ENCODE results near the gene KMT2B. TPM values are rescaled to one million over a fixed set of nuclear protein-coding genes. Genes with fewer than 3 reads are reported as not detected.

The KMT2B gene
- total and polyA plus RNA-seq, 2 of the 8 experiments (the other 6 are each of a cell fraction or from before 2014, with no cell fraction given) = 26.7 to 38.6 TPM

DNA sequence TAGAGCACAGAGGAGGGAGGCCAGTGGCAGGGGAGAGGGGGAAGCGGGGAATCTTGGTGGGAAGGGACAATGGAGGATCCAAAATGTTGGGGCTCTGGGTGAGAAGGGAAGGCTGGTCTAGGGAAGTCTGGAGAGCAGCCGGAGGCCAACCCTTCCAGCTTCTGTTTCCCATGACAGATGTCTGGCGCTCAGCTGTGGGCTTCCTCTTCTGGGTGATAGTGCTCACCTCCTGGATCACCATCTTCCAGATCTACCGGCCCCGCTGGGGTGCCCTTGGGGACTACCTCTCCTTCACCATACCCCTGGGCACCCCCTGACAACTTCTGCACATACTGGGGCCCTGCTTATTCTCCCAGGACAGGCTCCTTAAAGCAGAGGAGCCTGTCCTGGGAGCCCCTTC, 28.7 kb downstream of the KMT2B start:
- Histone ChIP-seq H3K27ac (ENCODE audit: low read depth, low read length) (no peak overlapping the region), H4K5ac (ENCODE audit: insufficient read length, low read depth, low read length) (no peak overlapping the region), H2BK120ac (replicated peaks; ENCODE audit: low read depth, low read length) (no peak overlapping the region), H3K4ac (replicated peaks; ENCODE audit: insufficient read length, low read depth, low read length) (no peak overlapping the region), H3K14ac (ENCODE audit: insufficient read length) (no peak overlapping the region), H4K91ac (replicated peaks; ENCODE audit: insufficient read length, low read length) (no peak overlapping the region), H2AK5ac (ENCODE audit: low read depth, low read length) (no peak overlapping the region), H3K36me3 (ENCODE audit: control insufficient read depth in 2 of 4, insufficient read depth in 4 of 4, low read length in 3 of 4) (peaks cover 0 to 2% (median 0%) of the 10 kb centered on the region in 4 experiments; a peak in 1 of 8 replicates), H2BK20ac (ENCODE audit: low read length) (no peak overlapping the region), H3K4me1 (replicated peaks in 1 of 4; ENCODE audit: control insufficient read depth in 3 of 4, insufficient read depth in 4 of 4, low read length in 3 of 4) (peaks cover 0 to 4% (median 2%) of the 10 kb centered on the region in 4 experiments; a peak in 3 of 7 replicates), H3K18ac (ENCODE audit: extremely low read depth, low read length) (no peak overlapping the region), H2BK15ac (ENCODE audit: low read length) (no peak overlapping the region), H3K23ac (ENCODE audit: insufficient read length) (no peak overlapping the region), H3K9me3 (ENCODE audit: insufficient read depth in 2 of 2, low read depth in 1 of 2, low read length in 1 of 2) (no peaks in the 10 kb centered on the region), H3K4me3 (ENCODE audit: extremely low read depth in 1 of 4, insufficient read depth in 2 of 4, low read depth in 3 of 4, low read length in 4 of 4) (peak overlapping the region; percentile 65 to 95 (median 82); a peak in 6 of 8 replicates), H3K9ac (replicated peaks in 1 of 4; ENCODE audit: extremely low read depth in 1 of 4, low read depth in 3 of 4, low read length in 3 of 4) (peak overlapping the region in 1 of 4 experiments; percentile 82; a peak in 1 of 7 replicates), H3K79me1 (ENCODE audit: low read depth, low read length) (no peaks in the 10 kb centered on the region; the same call in none of the 2 replicates), H4K20me1 (replicated peaks in 1 of 2; ENCODE audit: control insufficient read depth in 1 of 2, insufficient read depth in 2 of 2, low read length in 2 of 2) (peaks cover 0 to 2% of the 10 kb centered on the region in 2 experiments), H2AFZ (ENCODE audit: low read length) (no peak overlapping the region), H3K23me2 (ENCODE audit: low read depth, low read length) (peaks cover 11% of the 10 kb centered on the region), H3K79me2 (ENCODE audit: control insufficient read depth in 1 of 2, insufficient read depth in 2 of 2, low read length in 2 of 2) (peaks cover 0 to 7% of the 10 kb centered on the region in 2 experiments; a peak in 1 of 4 replicates), H3K27me3 (replicated peaks in 1 of 4; ENCODE audit: control insufficient read depth in 3 of 4, extremely low read depth in 1 of 4, insufficient read depth in 3 of 4, low read length in 3 of 4) (no peaks in the 10 kb centered on the region), H3K56ac (replicated peaks; ENCODE audit: insufficient read length, low read depth, low read length) (no peak overlapping the region), H4K8ac (ENCODE audit: extremely low read depth, insufficient read depth, low read length) (no peak overlapping the region), H2BK12ac (ENCODE audit: low read depth, low read length) (no peak overlapping the region), H2BK5ac (ENCODE audit: low read depth, low read length) (no peak overlapping the region), H3K4me2 (ENCODE audit: insufficient read depth in 1 of 2, low read depth in 2 of 2, low read length in 2 of 2) (peak overlapping the region; percentile 59 to 69; a peak in 3 of 4 replicates)
- WGBS, 2 experiments (ENCODE audit: extremely low coverage in 1 of 2, insufficient coverage in 1 of 2, insufficient read length in 1 of 2, insufficient replicate concordance in 2 of 2, low coverage in 1 of 2, low lambda C conversion rate in 2 of 2, missing lambda C conversion rate in 1 of 2) = 77% methylated on average over 5 of the region's 5 CpGs; no CpG with 5 or more reads in 1 of the 2 experiments
- DNase-seq (ENCODE audit: low read depth in 1 of 2, low spot score in 2 of 2) = no peak
- ChIA-PET CTCF (ENCODE audit: partially characterized antibody) (interaction anchor here (0.7 kb wide), 1 partner anchor 73 kb away, joined by 5 read pairs; no protein-coding TSS in a partner anchor), POLR2A (ENCODE audit: partially characterized antibody) (interaction anchor here (1.3 to 2.7 kb wide), 9 partner anchors 10 to 124 kb away, joined by 3 to 23 read pairs (median 5); partner anchors contain the start of genes ARHGAP33 and HSPB6)
- TF ChIP-seq MAFK (IDR thresholded peaks at IDR 0.05; ENCODE audit: low read depth, low read length) = no peak
- TF ChIP-seq SP4 (IDR thresholded peaks at IDR 0.05; ENCODE audit: low read length) = no peak
- no peak for TF ChIP-seq RBBP5 (IDR thresholded peaks at IDR 0.05; ENCODE audit: borderline replicate concordance, low read depth, low read length)
- no peak for TF ChIP-seq HDAC6 (IDR thresholded peaks at IDR 0.05; ENCODE audit: low read depth, low read length)
- no peak for TF ChIP-seq PHF8 (conservative IDR thresholded peaks at IDR 0.05; ENCODE audit: low read depth, low read length)
- TF ChIP-seq TAF1 (IDR thresholded peaks at IDR 0.05; ENCODE audit: low read depth, low read length) = no peak
- no peak for TF ChIP-seq JUND (IDR thresholded peaks at IDR 0.05; ENCODE audit: low read length)
- FAIRE-seq = no peak

Data from H1 (cell line).